ENCODE data around the gene RABGEF1.

RABGEF1 gene

GRCh38 chr7:66720561-66720960, 20.0 kb upstream of the RABGEF1 start:
- H3K27ac ChIP-seq = no peak overlapping the region
- H3K4me3 ChIP-seq (IDR thresholded peaks at IDR 0.05; ENCODE audit: insufficient read depth, low read depth, low read length) = no peak overlapping the region

GRCh38 chr7:66725843-66726242, 14.7 kb upstream of the RABGEF1 start:
- H2AFZ ChIP-seq (ENCODE audit: low read depth) = no peak overlapping the region
- no peaks in the 10 kb centered on the region for H3K79me2 ChIP-seq (ENCODE audit: insufficient read depth, low read depth)
- no peak overlapping the region for H3K9ac ChIP-seq
- H3K27me3 ChIP-seq (ENCODE audit: insufficient read depth, low read depth) = no peaks in the 10 kb centered on the region
- no peak overlapping the region for H3K27ac ChIP-seq
- no peaks in the 10 kb centered on the region for H3K36me3 ChIP-seq (ENCODE audit: insufficient read depth)
- no peak overlapping the region for H3K4me3 ChIP-seq (IDR thresholded peaks at IDR 0.05; ENCODE audit: insufficient read depth, low read depth, low read length)
- H3K4me1 ChIP-seq (ENCODE audit: low read depth, poor library complexity, severe bottlenecking) = no peaks in the 10 kb centered on the region
- H3K4me2 ChIP-seq = no peak overlapping the region
- TF ChIP-seq CTCF (conservative IDR thresholded peaks at IDR 0.05; ENCODE audit: low read depth, low read length) = no peak
- H4K20me1 ChIP-seq (ENCODE audit: insufficient read depth) = no peaks in the 10 kb centered on the region

More at GRCh38 chr7:66720561-66720960, 20.0 kb upstream of the RABGEF1 start:
- H4K20me1 ChIP-seq (ENCODE audit: insufficient read depth) = no peaks in the 10 kb centered on the region
- TF ChIP-seq CTCF (conservative IDR thresholded peaks at IDR 0.05; ENCODE audit: low read depth, low read length) = no peak
- H3K4me1 ChIP-seq (ENCODE audit: low read depth, poor library complexity, severe bottlenecking) = no peaks in the 10 kb centered on the region
- H3K9ac ChIP-seq = no peak overlapping the region
- no peaks in the 10 kb centered on the region for H3K27me3 ChIP-seq (ENCODE audit: insufficient read depth, low read depth)
- H2AFZ ChIP-seq (ENCODE audit: low read depth) = no peak overlapping the region
- no peaks in the 10 kb centered on the region for H3K36me3 ChIP-seq (ENCODE audit: insufficient read depth)
- H3K79me2 ChIP-seq (ENCODE audit: insufficient read depth, low read depth) = no peaks in the 10 kb centered on the region
- no peak overlapping the region for H3K4me2 ChIP-seq

GRCh38 chr7:66727058-66727457, 13.5 kb upstream of the RABGEF1 start:
- H3K4me1 ChIP-seq (ENCODE audit: low read depth, poor library complexity, severe bottlenecking) = no peaks in the 10 kb centered on the region
- no peak for TF ChIP-seq CTCF (conservative IDR thresholded peaks at IDR 0.05; ENCODE audit: low read depth, low read length)
- H3K36me3 ChIP-seq (ENCODE audit: insufficient read depth) = no peaks in the 10 kb centered on the region
- H3K27ac ChIP-seq = no peak overlapping the region
- H3K27me3 ChIP-seq (ENCODE audit: insufficient read depth, low read depth) = no peaks in the 10 kb centered on the region
- H3K4me3 ChIP-seq (IDR thresholded peaks at IDR 0.05; ENCODE audit: insufficient read depth, low read depth, low read length) = no peak overlapping the region
- no peaks in the 10 kb centered on the region for H3K79me2 ChIP-seq (ENCODE audit: insufficient read depth, low read depth)
- no peak overlapping the region for H2AFZ ChIP-seq (ENCODE audit: low read depth)
- no peak overlapping the region for H3K9ac ChIP-seq
- no peak overlapping the region for H3K4me2 ChIP-seq
- H4K20me1 ChIP-seq (ENCODE audit: insufficient read depth) = no peaks in the 10 kb centered on the region

GRCh38 chr7:66728571-66728970, 12.0 kb upstream of the RABGEF1 start:
- Histone ChIP-seq H3K79me2 (ENCODE audit: insufficient read depth, low read depth) (no peaks in the 10 kb centered on the region), H3K4me1 (ENCODE audit: low read depth, poor library complexity, severe bottlenecking) (no peaks in the 10 kb centered on the region), H3K9ac (no peak overlapping the region), H3K27ac (no peak overlapping the region), H2AFZ (ENCODE audit: low read depth) (no peak overlapping the region), H3K4me2 (no peak overlapping the region), H3K27me3 (ENCODE audit: insufficient read depth, low read depth) (no peaks in the 10 kb centered on the region), H3K4me3 (IDR thresholded peaks at IDR 0.05; ENCODE audit: insufficient read depth, low read depth, low read length) (no peak overlapping the region), H4K20me1 (ENCODE audit: insufficient read depth) (no peaks in the 10 kb centered on the region), H3K36me3 (ENCODE audit: insufficient read depth) (no peaks in the 10 kb centered on the region)
- no peak for TF ChIP-seq CTCF (conservative IDR thresholded peaks at IDR 0.05; ENCODE audit: low read depth, low read length)
